ENCODE results near the gene OR2G2. TPM values are rescaled to one million over a fixed set of nuclear protein-coding genes. Genes with fewer than 3 reads are reported as not detected.

OR2G2 gene
- polyA plus RNA-seq, 3 donors: not detected

DNA sequence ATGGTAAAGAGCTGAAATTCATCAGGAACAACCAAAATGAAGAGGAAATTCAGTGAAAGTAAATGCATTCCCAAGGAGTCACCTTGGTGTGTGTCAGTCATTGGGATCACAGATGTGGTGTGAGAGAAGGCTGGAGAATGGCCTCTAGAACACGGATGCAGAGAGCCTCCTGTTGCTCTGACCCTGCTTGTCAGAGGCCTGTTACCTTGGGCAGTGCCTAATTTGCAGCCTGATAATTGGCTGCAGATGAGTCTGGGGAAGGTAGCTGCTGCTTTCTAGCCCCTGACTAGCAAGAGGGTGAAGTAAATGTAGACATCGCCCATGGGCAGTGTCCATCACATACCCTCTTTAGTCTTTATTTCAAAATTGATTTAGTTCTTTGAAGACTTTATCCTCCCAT, 35.9 kb upstream of the OR2G2 start:
- Histone ChIP-seq H3K36me3 (replicated peaks in 1 of 2; ENCODE audit: control insufficient read depth in 1 of 2, insufficient read depth in 2 of 2, low read length in 2 of 2) (no peaks in the 10 kb centered on the region), H3K4me2 (replicated peaks; ENCODE audit: extremely low read depth, low read length, poor library complexity, severe bottlenecking) (no peak overlapping the region), H3K4me1 (ENCODE audit: control insufficient read depth in 1 of 2, insufficient read depth in 2 of 2, low read length in 2 of 2) (peaks cover 12% of the 10 kb centered on the region in 2 donors), H3K27me3 (ENCODE audit: control insufficient read depth in 2 of 2, insufficient read depth in 2 of 2, low read length in 2 of 2) (peaks cover 2% of the 10 kb centered on the region in 2 donors), H3K4me3 (replicated peaks in 1 of 3; ENCODE audit: low read depth in 2 of 3, low read length in 3 of 3) (no peak overlapping the region), H3K79me2 (ENCODE audit: insufficient read depth, low read length) (no peaks in the 10 kb centered on the region), H2AFZ (ENCODE audit: insufficient read depth, low read depth, low read length, poor library complexity, severe bottlenecking) (no peak overlapping the region), H3K27ac (ENCODE audit: low read depth in 1 of 2, low read length in 2 of 2) (no peak overlapping the region), H4K20me1 (ENCODE audit: insufficient read depth, low read length) (no peaks in the 10 kb centered on the region), H3K9me3 (replicated peaks in 1 of 2; ENCODE audit: control insufficient read depth in 1 of 2, insufficient read depth in 1 of 2, low read length in 2 of 2) (no peaks in the 10 kb centered on the region), H3K9ac (ENCODE audit: insufficient read depth, low read length, poor library complexity, severe bottlenecking) (no peak overlapping the region)
- H3K36me3 Mint-ChIP-seq: no peaks in the 10 kb centered on the region
- intact Hi-C loops (cut with micrococcal nuclease): no loop called here
- H3K27ac Mint-ChIP-seq: no peak overlapping the region
- no peak overlapping the region for H3K4me3 Mint-ChIP-seq
- H3K4me1 Mint-ChIP-seq: peaks cover 13% of the 10 kb centered on the region
- TF ChIP-seq, protein P1, sequence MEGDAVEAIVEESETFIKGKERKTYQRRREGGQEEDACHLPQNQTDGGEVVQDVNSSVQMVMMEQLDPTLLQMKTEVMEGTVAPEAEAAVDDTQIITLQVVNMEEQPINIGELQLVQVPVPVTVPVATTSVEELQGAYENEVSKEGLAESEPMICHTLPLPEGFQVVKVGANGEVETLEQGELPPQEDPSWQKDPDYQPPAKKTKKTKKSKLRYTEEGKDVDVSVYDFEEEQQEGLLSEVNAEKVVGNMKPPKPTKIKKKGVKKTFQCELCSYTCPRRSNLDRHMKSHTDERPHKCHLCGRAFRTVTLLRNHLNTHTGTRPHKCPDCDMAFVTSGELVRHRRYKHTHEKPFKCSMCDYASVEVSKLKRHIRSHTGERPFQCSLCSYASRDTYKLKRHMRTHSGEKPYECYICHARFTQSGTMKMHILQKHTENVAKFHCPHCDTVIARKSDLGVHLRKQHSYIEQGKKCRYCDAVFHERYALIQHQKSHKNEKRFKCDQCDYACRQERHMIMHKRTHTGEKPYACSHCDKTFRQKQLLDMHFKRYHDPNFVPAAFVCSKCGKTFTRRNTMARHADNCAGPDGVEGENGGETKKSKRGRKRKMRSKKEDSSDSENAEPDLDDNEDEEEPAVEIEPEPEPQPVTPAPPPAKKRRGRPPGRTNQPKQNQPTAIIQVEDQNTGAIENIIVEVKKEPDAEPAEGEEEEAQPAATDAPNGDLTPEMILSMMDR (IDR thresholded peaks at IDR 0.05): no peak
- H3K9me3 Mint-ChIP-seq: peaks cover 0 to 3% (median 2%) of the 10 kb centered on the region in 7 donors
- 50% methylated on average over 1 of the region's 2 CpGs for WGBS (ENCODE audit: insufficient coverage)
- peaks cover 4 to 15% (median 9%) of the 10 kb centered on the region in 3 donors for H3K27me3 Mint-ChIP-seq (ENCODE audit: low read depth in 3 of 3)
- no peak for DNase-seq

DNA sequence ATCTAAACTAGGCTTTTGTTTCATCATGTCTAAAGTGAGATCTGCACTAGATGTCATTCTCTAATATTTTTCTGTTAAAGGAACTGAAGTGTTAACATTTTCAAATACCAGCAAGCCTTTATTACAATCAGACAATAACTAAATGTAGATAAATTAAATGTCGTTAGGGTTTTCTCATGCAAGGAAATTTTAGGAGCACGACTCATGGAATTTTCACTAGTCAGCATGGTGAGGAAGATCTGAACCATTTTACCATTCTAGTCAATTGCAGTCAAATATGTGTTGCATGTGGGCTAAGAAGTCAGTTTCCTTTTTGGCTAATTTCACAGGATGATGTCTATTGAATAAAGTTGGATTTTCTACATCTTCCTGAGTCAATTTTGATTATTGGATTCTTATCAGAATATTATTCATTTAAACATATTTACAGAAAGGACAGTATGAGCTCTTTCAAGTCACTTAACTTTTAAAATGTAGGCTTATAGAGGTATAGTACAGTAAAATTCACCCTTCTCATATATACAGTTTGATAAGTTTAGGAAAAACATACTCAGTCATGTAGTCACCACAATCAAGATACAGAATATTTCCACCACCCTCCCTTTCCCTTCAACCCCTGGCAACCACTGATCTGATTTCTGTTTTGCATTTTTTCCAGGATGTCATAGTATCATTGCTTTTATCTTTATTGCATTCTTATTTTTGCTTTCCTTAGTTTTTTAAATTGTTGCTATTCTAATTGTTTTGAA, 30.1 kb upstream of the OR2G2 start:
- H3K4me3 ChIP-seq (replicated peaks in 1 of 3; ENCODE audit: low read depth in 2 of 3, low read length in 3 of 3): no peak overlapping the region
- Mint-ChIP-seq H3K4me1 (no peaks in the 10 kb centered on the region), H3K9me3 (peaks cover 0 to 3% (median 1%) of the 10 kb centered on the region in 7 donors), H3K36me3 (no peaks in the 10 kb centered on the region), H3K4me3 (no peak overlapping the region), H3K27me3 (ENCODE audit: low read depth in 3 of 3) (peaks cover 0 to 1% (median 0%) of the 10 kb centered on the region in 3 donors), H3K27ac (no peak overlapping the region)
- WGBS (ENCODE audit: insufficient coverage): no CpG with 5 or more reads among the region's 2 CpGs
- H2AFZ ChIP-seq (ENCODE audit: insufficient read depth, low read depth, low read length, poor library complexity, severe bottlenecking): no peak overlapping the region
- DNase-seq: no peak
- intact Hi-C loops (cut with micrococcal nuclease): no loop called here
- no peaks in the 10 kb centered on the region for H3K27me3 ChIP-seq (ENCODE audit: control insufficient read depth in 2 of 2, insufficient read depth in 2 of 2, low read length in 2 of 2)
- H3K79me2 ChIP-seq (ENCODE audit: insufficient read depth, low read length): no peaks in the 10 kb centered on the region
- H4K20me1 ChIP-seq (ENCODE audit: insufficient read depth, low read length): no peaks in the 10 kb centered on the region
- no peaks in the 10 kb centered on the region for H3K4me1 ChIP-seq (ENCODE audit: control insufficient read depth in 1 of 2, insufficient read depth in 2 of 2, low read length in 2 of 2)
- H3K9me3 ChIP-seq (replicated peaks in 1 of 2; ENCODE audit: control insufficient read depth in 1 of 2, insufficient read depth in 1 of 2, low read length in 2 of 2): no peaks in the 10 kb centered on the region
- H3K36me3 ChIP-seq (replicated peaks in 1 of 2; ENCODE audit: control insufficient read depth in 1 of 2, insufficient read depth in 2 of 2, low read length in 2 of 2): no peaks in the 10 kb centered on the region
- no peak overlapping the region for H3K27ac ChIP-seq (ENCODE audit: low read depth in 1 of 2, low read length in 2 of 2)
- H3K9ac ChIP-seq (ENCODE audit: insufficient read depth, low read length, poor library complexity, severe bottlenecking): no peak overlapping the region
- TF ChIP-seq, protein P1 (IDR thresholded peaks at IDR 0.05): no peak
- no peak overlapping the region for H3K4me2 ChIP-seq (replicated peaks; ENCODE audit: extremely low read depth, low read length, poor library complexity, severe bottlenecking)

Data from CD14-positive monocyte (primary cell).